Measurements from ENCODE around the gene ZNF446. TPM values are rescaled to one million over a fixed set of nuclear protein-coding genes. Genes with fewer than 3 reads are reported as not detected.
A peak's percentile ranks its signal among the peaks of the same experiment; 100 is the strongest.
"Not testable (repeated sequence)": the region's sequence is repeated elsewhere in the genome, so short reads cannot be mapped to it uniquely, and the experiment has no call there.

The ZNF446 gene
- polyA plus RNA-seq, 4 donors: 13.3 to 20.6 (median 13.8) TPM

- no peak for DNase-seq (ENCODE audit: low read depth in 4 of 4, low spot score in 3 of 4)
Observed at GRCh38 chr19:58498316-58499020, 22.3 kb downstream of the ZNF446 start.

- peak; percentile 91 to 95 (median 94) for DNase-seq (ENCODE audit: low read depth in 4 of 4, low spot score in 3 of 4)
Observed at GRCh38 chr19:58499021-58499927, 23.1 kb downstream of the ZNF446 start.

GRCh38 chr19:58500242-58500641 is 24.1 kb downstream of the ZNF446 start:
- no peak for DNase-seq (ENCODE audit: low read depth in 4 of 4, low spot score in 3 of 4)

DNA sequence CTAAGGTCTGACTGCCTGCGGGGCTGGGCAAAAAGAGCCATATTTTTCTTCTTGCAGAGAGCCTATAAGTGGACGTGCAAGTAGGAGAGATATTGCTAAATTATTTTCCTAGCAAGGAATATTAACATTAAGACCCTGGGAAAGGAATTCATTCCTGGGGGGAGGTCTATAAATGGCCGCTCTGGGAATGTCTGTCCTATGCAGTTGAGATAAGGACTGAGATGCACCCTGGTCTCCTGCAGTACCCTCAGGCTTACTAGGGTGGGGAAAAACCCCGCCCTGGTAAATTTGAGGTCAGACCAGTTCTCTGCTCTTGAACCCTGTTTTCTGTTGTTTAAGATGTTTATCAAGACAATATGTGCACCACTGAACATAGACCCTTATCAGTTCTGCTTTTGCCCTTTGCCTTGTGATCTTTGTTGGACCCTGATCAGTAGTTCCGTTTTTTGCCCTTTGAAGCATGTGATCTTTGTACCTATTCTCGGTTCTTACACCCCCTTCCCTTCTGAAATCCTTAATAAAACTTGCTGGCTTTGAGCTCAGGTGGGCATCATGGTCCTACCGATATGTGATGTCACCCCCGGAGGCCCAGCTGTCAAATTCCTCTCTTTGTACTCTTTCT is 31.6 kb downstream of the ZNF446 start:
- not testable (repeated sequence) for DNase-seq (ENCODE audit: low read depth in 4 of 4, low spot score in 3 of 4)

DNA sequence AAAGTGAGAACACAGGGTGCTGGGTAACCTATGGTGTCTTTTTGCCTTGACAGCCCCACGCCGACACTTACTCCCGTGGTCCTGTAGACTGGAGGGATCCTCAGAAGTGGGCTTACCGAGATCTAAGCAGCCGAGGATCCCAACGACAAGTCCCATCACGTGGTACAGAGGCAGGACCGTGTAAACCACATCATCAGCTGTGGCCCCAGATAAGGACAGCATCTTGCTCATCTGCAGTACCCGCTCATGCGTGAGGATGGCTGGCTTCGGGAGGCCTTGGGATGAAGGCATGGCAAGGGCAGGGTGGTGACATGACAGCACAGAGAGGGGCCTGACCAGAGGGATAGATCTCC is 33.6 kb downstream of the ZNF446 start:
- no peak for DNase-seq (ENCODE audit: low read depth in 4 of 4, low spot score in 3 of 4)

GRCh38 chr19:58510084-58510862 is 34.1 kb downstream of the ZNF446 start:
- no peak for DNase-seq (ENCODE audit: low read depth in 4 of 4, low spot score in 3 of 4)

- DNase-seq (ENCODE audit: low read depth in 4 of 4, low spot score in 3 of 4): no peak
Observed at GRCh38 chr19:58511353-58512208, 35.4 kb downstream of the ZNF446 start, which contains the start of gene SLC27A5. SLC27A5 (minus strand) TSS chr19:58511992; CDS start chr19:58511955, 37 bp downstream.

DNA sequence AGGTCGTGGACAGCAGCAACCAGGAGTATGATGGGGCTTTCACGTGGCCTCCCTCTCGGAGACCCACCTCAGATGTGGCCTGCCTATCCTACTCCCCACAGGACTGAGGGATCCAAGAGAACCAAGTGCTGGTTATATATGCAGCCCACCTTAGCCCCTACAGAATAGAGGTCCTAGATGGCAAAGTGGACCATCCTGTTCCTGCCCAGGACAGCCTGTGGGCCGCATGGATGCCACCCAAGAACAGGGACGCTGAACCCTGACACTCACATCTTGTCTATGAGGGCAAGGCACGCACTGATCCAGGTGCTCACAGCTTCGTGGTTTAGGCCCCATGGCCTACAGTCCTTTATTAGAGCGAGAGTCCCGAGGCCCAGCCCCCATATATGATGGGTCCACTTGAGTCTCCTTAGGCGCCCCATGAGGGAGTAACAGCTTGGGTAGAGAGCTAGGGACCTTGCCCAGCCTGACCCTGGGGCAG is 37.1 kb downstream of the ZNF446 start:
- no peak for DNase-seq (ENCODE audit: low read depth in 4 of 4, low spot score in 3 of 4)

GRCh38 chr19:58513694-58514563 is 37.8 kb downstream of the ZNF446 start:
- DNase-seq (ENCODE audit: low read depth in 4 of 4, low spot score in 3 of 4): peak; percentile 56 to 78 (median 68)

- DNase-seq (ENCODE audit: low read depth in 4 of 4, low spot score in 3 of 4): no peak
Observed at GRCh38 chr19:58514564-58515022, 38.4 kb downstream of the ZNF446 start.

DNA sequence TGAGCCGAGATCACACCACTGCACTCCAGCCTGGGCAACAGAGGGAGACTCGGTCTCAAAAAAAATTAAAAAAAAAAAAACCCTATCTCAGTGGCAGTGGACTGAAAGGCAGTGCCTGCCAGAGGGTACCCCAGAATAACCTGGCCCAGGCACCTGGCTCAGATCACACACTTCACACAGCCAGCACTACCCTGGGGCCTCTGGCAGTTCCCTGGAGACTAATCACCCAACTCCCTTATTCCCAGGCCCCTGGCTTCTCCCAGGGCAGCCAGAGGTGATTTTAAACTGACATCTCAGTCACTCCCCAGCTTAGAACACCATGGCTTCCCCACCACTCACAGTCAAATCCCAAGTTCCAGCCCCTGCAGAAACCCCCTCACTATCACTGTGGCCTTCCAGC is 39.1 kb downstream of the ZNF446 start:
- DNase-seq (ENCODE audit: low read depth in 4 of 4, low spot score in 3 of 4): no peak

DNA sequence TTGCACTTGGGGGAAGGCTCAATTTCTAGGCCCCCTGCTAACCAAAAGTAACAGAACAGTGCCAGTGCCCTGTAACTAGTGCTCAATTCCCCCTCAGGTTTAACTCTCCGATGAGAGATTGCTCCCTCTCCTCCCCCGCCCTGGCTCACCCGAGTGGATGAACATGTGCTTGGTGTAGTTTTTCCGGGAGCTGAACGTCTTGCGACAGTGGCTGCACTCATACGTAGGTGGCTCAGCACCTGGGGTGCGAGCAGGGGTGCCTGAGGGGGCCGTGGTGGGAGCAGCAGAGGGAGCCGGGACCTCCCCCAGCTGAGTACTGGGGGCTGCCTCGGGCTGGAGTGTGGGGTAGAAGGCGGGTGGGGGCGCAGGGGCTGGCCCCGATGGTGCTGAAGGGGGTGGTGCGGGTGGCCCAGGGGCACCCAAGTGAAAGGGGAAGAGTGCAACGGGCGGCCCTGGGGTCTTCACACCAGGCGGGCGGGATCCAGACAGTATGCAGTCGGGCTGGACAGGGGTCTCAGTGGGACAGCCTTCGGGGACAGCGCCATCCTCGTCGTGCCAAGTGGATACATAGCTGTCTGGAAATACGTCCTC is 40.2 kb downstream of the ZNF446 start:
- DNase-seq (ENCODE audit: low read depth in 4 of 4, low spot score in 3 of 4): no peak

GRCh38 chr19:58516964-58517833 is 41.0 kb downstream of the ZNF446 start:
- no peak for DNase-seq (ENCODE audit: low read depth in 4 of 4, low spot score in 3 of 4)

GRCh38 chr19:58518256-58519086 is 42.3 kb downstream of the ZNF446 start:
- no peak for DNase-seq (ENCODE audit: low read depth in 4 of 4, low spot score in 3 of 4)

DNA sequence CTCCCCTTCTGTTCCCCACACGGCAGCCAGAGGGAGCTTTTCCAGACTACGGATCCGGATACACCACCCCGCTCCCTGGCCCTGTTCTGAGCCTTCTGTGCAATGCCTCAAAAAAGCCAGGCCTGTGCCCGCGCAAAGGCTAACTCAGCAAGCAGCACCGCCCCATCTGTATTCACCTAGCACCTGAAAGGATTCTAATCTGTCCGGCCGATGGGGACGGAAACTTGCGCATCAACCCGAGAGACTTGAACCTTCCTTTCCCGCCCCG is 42.9 kb downstream of the ZNF446 start:
- peak; percentile 50 to 60 (median 58) for DNase-seq (ENCODE audit: low read depth in 4 of 4, low spot score in 3 of 4)
